Neuronal stem cell (in vitro differentiated cells): ENCODE results near the gene MCM10.

Source experiments
- DNase-seq: peaks from one replicate; pipeline ENCODE4 v3.0.0-alpha.2; 2013; ENCODE audit warnings: low spot score
- H2AFZ ChIP-seq: one replicate; pipeline ENCODE4 v1.6.1; 2013; ENCODE audit warnings: mild to moderate bottlenecking, low read length, inconsistent platforms
- H2AK5ac ChIP-seq: 2 replicates; pipeline ENCODE4 v1.6.1; 2013; ENCODE audit warnings: low read depth, mild to moderate bottlenecking, inconsistent platforms, low read length, moderate library complexity, mixed read lengths
- H2BK120ac ChIP-seq: 2 replicates; pipeline ENCODE4 v1.6.1; 2013; ENCODE audit warnings: low read depth, mild to moderate bottlenecking, inconsistent platforms, low read length, moderate library complexity, mixed read lengths
- H2BK12ac ChIP-seq: one replicate; pipeline ENCODE4 v1.6.1; 2013; ENCODE audit warnings: low read length, inconsistent platforms
- H2BK15ac ChIP-seq: 2 replicates; pipeline ENCODE4 v1.6.1; 2013; ENCODE audit warnings: mild to moderate bottlenecking, low read length, inconsistent platforms, mixed read lengths
- H2BK5ac ChIP-seq: one replicate; pipeline ENCODE4 v1.6.1; 2013; ENCODE audit warnings: inconsistent platforms, mild to moderate bottlenecking, low read length, moderate library complexity
- H3K14ac ChIP-seq: one replicate; pipeline ENCODE4 v1.6.1; 2013; ENCODE audit warnings: low read length, inconsistent platforms
- H3K18ac ChIP-seq: 2 replicates; pipeline ENCODE4 v1.6.1; 2013; ENCODE audit warnings: low read length, inconsistent platforms
- H3K23ac ChIP-seq: 2 replicates; pipeline ENCODE4 v1.6.1; 2013; ENCODE audit warnings: low read depth, mild to moderate bottlenecking, mixed read lengths, low read length, inconsistent platforms; ENCODE audit not compliant: poor library complexity
- H3K27ac ChIP-seq: replicated peaks from 3 replicates; pipeline ENCODE4 v1.5.1; 2013; ENCODE audit warnings: low read length, inconsistent platforms
- H3K27me3 ChIP-seq, 3 experiments: 2 replicates each; pipeline ENCODE4 v1.6.1; 2013; ENCODE audit warnings: low read length in 3 of 3, mild to moderate bottlenecking in 2 of 3, inconsistent platforms in 1 of 3, low read depth in 1 of 3, mixed read lengths in 1 of 3, moderate library complexity in 1 of 3; ENCODE audit not compliant: control insufficient read depth in 3 of 3, insufficient read depth in 3 of 3
- H3K36me3 ChIP-seq, 2 donors: replicated peaks in 1 of 2; 2 replicates each; pipeline ENCODE4 v1.6.1; 2013; ENCODE audit warnings: low read length in 2 of 2; ENCODE audit not compliant: control insufficient read depth in 2 of 2, insufficient read depth in 2 of 2
- H3K4ac ChIP-seq: 2 replicates; pipeline ENCODE4 v1.6.1; 2013; ENCODE audit warnings: inconsistent platforms, mild to moderate bottlenecking, low read length, moderate library complexity
- H3K4me1 ChIP-seq, 2 donors: 1 replicate in 1 of 2; 2 replicates in 1 of 2; pipeline ENCODE4 v1.6.1; 2013; ENCODE audit warnings: low read length in 2 of 2, low read depth in 1 of 2; ENCODE audit not compliant: control insufficient read depth in 2 of 2, insufficient read depth in 1 of 2
- H3K4me2 ChIP-seq: one replicate; pipeline ENCODE4 v1.6.1; 2013; ENCODE audit warnings: mild to moderate bottlenecking, low read length, inconsistent platforms; ENCODE audit not compliant: insufficient read depth, poor library complexity, severe bottlenecking
- H3K4me3 ChIP-seq, 2 donors: 2 replicates each; pipeline ENCODE4 v1.5.1; 2013; ENCODE audit warnings: low read length in 2 of 2, mild to moderate bottlenecking in 2 of 2, inconsistent platforms in 1 of 2, moderate library complexity in 1 of 2
- H3K79me1 ChIP-seq: one replicate; pipeline ENCODE4 v1.6.1; 2013; ENCODE audit warnings: low read depth, mild to moderate bottlenecking, inconsistent platforms, low read length, moderate library complexity
- H3K9ac ChIP-seq: one replicate; pipeline ENCODE4 v1.6.1; 2013; ENCODE audit warnings: mild to moderate bottlenecking, low read depth, low read length, inconsistent platforms; ENCODE audit not compliant: poor library complexity
- H3K9me3 ChIP-seq, 2 donors: replicated peaks in 1 of 2; 2 replicates each; pipeline versions ENCODE3 to v1.6.1; 2013; ENCODE audit warnings: low read length in 2 of 2, mild to moderate bottlenecking in 2 of 2, inconsistent platforms in 1 of 2, low read depth in 1 of 2, mixed read lengths in 1 of 2, moderate library complexity in 1 of 2; ENCODE audit not compliant: control insufficient read depth in 2 of 2, insufficient read depth in 1 of 2
- H4K8ac ChIP-seq: one replicate; pipeline ENCODE4 v1.6.1; 2013; ENCODE audit warnings: low read depth, mild to moderate bottlenecking, inconsistent platforms, low read length, moderate library complexity
- H4K91ac ChIP-seq: one replicate; pipeline ENCODE4 v1.6.1; 2013; ENCODE audit warnings: low read length, low read depth, mild to moderate bottlenecking, inconsistent platforms; ENCODE audit not compliant: poor library complexity
- WGBS, 2 donors: extraction: QIAGEN DNeasy Blood & Tissue Kit; methylation state at CpG; one replicate each; pipeline ENCODE4 v1.1.7; 2013; ENCODE audit warnings: missing lambda C conversion rate in 2 of 2, mixed read lengths in 1 of 2; ENCODE audit not compliant: insufficient read length in 2 of 2, insufficient replicate concordance in 1 of 2; ENCODE audit errors: extremely low coverage in 2 of 2; 5-methylcytosine and 5-hydroxymethylcytosine counted together

MCM10 gene

DNA sequence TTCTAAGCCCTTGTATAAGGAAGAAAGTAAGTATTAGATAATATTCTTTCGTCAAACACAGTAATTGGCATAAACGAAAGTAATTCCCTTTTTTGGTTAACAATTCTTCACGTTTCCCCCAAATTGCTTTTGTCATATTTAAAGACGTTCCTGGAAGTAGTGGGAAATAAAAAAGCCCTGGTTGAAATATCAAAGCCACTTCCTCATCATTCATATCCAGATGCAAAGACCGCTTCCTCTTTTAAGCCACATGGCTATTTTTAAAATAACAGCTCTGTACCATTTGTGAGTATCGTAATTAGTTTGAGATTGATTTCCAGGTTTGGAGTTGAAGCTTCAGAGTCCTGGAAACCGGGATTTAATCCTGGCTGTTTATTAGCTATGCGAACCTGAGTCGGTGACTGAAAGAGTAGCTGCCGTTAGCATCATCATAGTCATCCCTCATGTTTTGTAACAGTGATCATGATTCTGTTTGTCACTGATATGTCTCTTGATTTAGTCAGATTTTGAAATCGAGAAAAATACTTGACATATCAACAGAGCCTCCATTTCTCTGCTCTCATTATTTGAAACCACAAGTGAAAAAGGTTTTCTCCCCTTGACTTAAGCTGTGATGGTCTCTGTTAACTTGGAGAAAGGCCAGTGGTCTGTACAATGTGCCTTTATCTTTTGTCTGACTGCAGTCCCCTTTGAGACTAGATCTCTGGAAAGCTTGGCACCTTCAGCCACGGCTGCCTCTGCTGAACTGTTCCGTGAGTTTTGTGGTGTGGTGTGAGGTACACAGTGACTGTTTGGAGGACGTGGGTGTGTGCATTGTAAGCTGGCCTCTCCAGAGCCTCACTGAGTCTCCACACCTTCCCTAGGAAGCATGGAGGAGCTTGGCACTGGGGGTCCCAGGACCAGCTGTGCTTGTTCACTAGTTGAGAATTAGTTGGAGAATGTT, 43.2 kb upstream of the MCM10 start:
- Histone ChIP-seq H4K8ac (no peak overlapping the region), H3K79me1 (no peaks in the 10 kb centered on the region), H3K4me1 (no peaks in the 10 kb centered on the region), H3K4me2 (no peak overlapping the region), H3K14ac (no peak overlapping the region), H4K91ac (no peak overlapping the region), H3K9ac (no peak overlapping the region), H3K4me3 (no peak overlapping the region), H2BK12ac (no peak overlapping the region), H2BK15ac (no peak overlapping the region), H3K36me3 (no peaks in the 10 kb centered on the region), H3K9me3 (no peaks in the 10 kb centered on the region), H3K27ac (no peak overlapping the region), H3K18ac (no peak overlapping the region), H3K27me3 (no peaks in the 10 kb centered on the region), H2BK120ac (no peak overlapping the region), H2AK5ac (no peak overlapping the region), H3K4ac (no peak overlapping the region), H3K23ac (no peak overlapping the region), H2BK5ac (no peak overlapping the region), H2AFZ (peak overlapping the region; percentile 35)
- no peak for DNase-seq
- no CpG with 5 or more reads among the region's 14 CpGs for WGBS, 2 donors

GRCh38 chr10:13118784-13119410, 42.5 kb upstream of the MCM10 start:
- Histone ChIP-seq H3K4ac (no peak overlapping the region), H3K36me3 (no peaks in the 10 kb centered on the region)
- WGBS, 2 donors: no CpG with 5 or more reads among the region's 3 CpGs

DNA sequence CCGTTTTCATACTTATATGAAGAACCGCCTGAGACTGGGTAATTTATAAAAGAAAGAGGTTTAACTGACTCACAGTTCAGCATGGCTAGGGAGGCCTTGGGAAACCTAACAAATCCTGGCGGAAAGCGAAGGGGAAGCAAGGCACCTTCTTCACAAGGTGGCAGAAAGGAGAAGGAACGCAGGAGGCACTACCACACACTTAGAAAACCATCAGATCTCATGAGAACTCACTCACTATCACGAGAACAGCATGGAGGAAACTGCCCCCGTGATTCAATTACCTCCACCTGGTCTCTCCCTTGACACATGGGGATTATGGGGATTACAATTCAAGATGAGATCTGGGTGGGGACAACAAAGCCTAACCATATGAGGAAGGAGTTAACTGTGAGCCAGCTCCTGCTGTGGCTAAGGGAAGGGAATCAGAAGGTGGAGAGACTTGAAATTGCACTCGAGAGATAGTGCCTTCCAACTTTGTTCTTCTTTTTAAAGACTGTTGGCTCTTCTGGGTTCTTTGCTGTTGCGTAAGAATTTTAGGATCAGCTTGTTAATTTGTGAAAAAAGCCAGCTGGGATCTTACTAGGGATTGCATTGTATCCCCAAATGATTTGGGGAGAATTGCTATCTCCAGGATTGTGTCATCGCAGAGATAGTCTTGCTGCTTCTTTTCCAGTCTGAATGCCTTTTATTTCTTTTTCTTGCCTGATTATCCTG, 40.4 kb upstream of the MCM10 start:
- no peak overlapping the region for H2BK120ac ChIP-seq
- no peak overlapping the region for H2AK5ac ChIP-seq
- H2BK12ac ChIP-seq: no peak overlapping the region
- H2AFZ ChIP-seq: no peak overlapping the region
- H4K91ac ChIP-seq: no peak overlapping the region
- no peak overlapping the region for H3K18ac ChIP-seq
- no peak overlapping the region for H3K4ac ChIP-seq
- no peak overlapping the region for H3K4me2 ChIP-seq
- WGBS, 2 donors: no CpG with 5 or more reads among the region's 10 CpGs
- H3K79me1 ChIP-seq: no peaks in the 10 kb centered on the region
- H3K36me3 ChIP-seq: no peaks in the 10 kb centered on the region
- no peak overlapping the region for H3K4me3 ChIP-seq
- DNase-seq: no peak
- H3K27me3 ChIP-seq: no peaks in the 10 kb centered on the region
- H2BK5ac ChIP-seq: no peak overlapping the region
- no peak overlapping the region for H3K23ac ChIP-seq
- no peak overlapping the region for H3K9ac ChIP-seq
- H3K14ac ChIP-seq: no peak overlapping the region
- H3K4me1 ChIP-seq: no peaks in the 10 kb centered on the region
- no peak overlapping the region for H3K27ac ChIP-seq
- no peaks in the 10 kb centered on the region for H3K9me3 ChIP-seq
- H2BK15ac ChIP-seq: no peak overlapping the region
- H4K8ac ChIP-seq: no peak overlapping the region

More at GRCh38 chr10:13118784-13119410, 42.5 kb upstream of the MCM10 start:
- no peaks in the 10 kb centered on the region for H3K79me1 ChIP-seq
- H2BK5ac ChIP-seq: no peak overlapping the region
- H3K4me3 ChIP-seq: no peak overlapping the region
- no peak overlapping the region for H4K91ac ChIP-seq
- peak overlapping the region; percentile 35 for H2AFZ ChIP-seq
- no peak for DNase-seq
- no peak overlapping the region for H3K4me2 ChIP-seq
- no peak overlapping the region for H3K14ac ChIP-seq
- H2BK120ac ChIP-seq: no peak overlapping the region
- H4K8ac ChIP-seq: no peak overlapping the region
- H2BK12ac ChIP-seq: no peak overlapping the region
- H3K27ac ChIP-seq: no peak overlapping the region
- H2BK15ac ChIP-seq: no peak overlapping the region
- H3K9ac ChIP-seq: no peak overlapping the region
- no peaks in the 10 kb centered on the region for H3K27me3 ChIP-seq
- H3K23ac ChIP-seq: no peak overlapping the region
- H2AK5ac ChIP-seq: no peak overlapping the region
- no peak overlapping the region for H3K18ac ChIP-seq
- H3K4me1 ChIP-seq: no peaks in the 10 kb centered on the region
- no peaks in the 10 kb centered on the region for H3K9me3 ChIP-seq

- no peaks in the 10 kb centered on the region for H3K79me1 ChIP-seq
- H3K4me3 ChIP-seq: no peak overlapping the region
- H3K9ac ChIP-seq: no peak overlapping the region
- H2AFZ ChIP-seq: no peak overlapping the region
- no peaks in the 10 kb centered on the region for H3K36me3 ChIP-seq
- H3K23ac ChIP-seq: no peak overlapping the region
- H3K4me1 ChIP-seq: no peaks in the 10 kb centered on the region
- H2BK15ac ChIP-seq: no peak overlapping the region
- H3K9me3 ChIP-seq: no peaks in the 10 kb centered on the region
- H4K91ac ChIP-seq: no peak overlapping the region
- no peak overlapping the region for H3K4me2 ChIP-seq
- H4K8ac ChIP-seq: no peak overlapping the region
- no peak for DNase-seq
- H2BK12ac ChIP-seq: no peak overlapping the region
- no peak overlapping the region for H3K18ac ChIP-seq
- H2BK120ac ChIP-seq: no peak overlapping the region
- no peak overlapping the region for H3K27ac ChIP-seq
- no peak overlapping the region for H2AK5ac ChIP-seq
- WGBS, 2 donors: no CpG with 5 or more reads among the region's 1 CpG
- no peak overlapping the region for H2BK5ac ChIP-seq
- H3K4ac ChIP-seq: no peak overlapping the region
- no peaks in the 10 kb centered on the region for H3K27me3 ChIP-seq
- no peak overlapping the region for H3K14ac ChIP-seq
These were observed 39.9 kb upstream of the MCM10 start for GRCh38 chr10:13121500-13121854.
